ENCODE results near the gene AMPD2.

- TF ChIP-seq EZH2phosphoT487 (IDR thresholded peaks at IDR 0.05; ENCODE audit: insufficient read depth, low read depth) (no peak), EZH2 (IDR thresholded peaks at IDR 0.05; ENCODE audit: insufficient read depth, poor library complexity, severe bottlenecking) (no peak)
Observed at GRCh38 chr1:109625176-109625575, 5.5 kb downstream of the AMPD2 start.
